ENCODE data around the gene RASD1. TPM values are rescaled to one million over a fixed set of nuclear protein-coding genes. Genes with fewer than 3 reads are reported as not detected.

Gene RASD1
- total RNA-seq, 3 donors from 2014 or later (not counting 1 experiment from before 2014, with no cell fraction given) = 0.60 to 2.4 (median 1.2) TPM

- Mint-ChIP-seq H3K4me3 (no peak overlapping the region), H3K9me3 (no peaks in the 10 kb centered on the region), H3K27me3 (ENCODE audit: low read depth in 2 of 2) (no peaks in the 10 kb centered on the region), H3K27ac (no peak overlapping the region), H3K4me1 (peaks cover 0 to 16% of the 10 kb centered on the region in 2 donors), H3K36me3 (no peaks in the 10 kb centered on the region)
- 94% methylated on average over 33 of the region's 33 CpGs for WGBS (ENCODE audit: insufficient coverage)
- H3K4me3 ChIP-seq (ENCODE audit: low read length) = no peak overlapping the region
- no peak overlapping the region for H3K27ac ChIP-seq (ENCODE audit: low read length)
- ATAC-seq (no peak), DNase-seq (no peak)
- H3K9me3 ChIP-seq (ENCODE audit: control insufficient read depth, insufficient read depth, low read length) = no peaks in the 10 kb centered on the region
- H3K4me1 ChIP-seq (ENCODE audit: control insufficient read depth, insufficient read depth, low read length) = no peaks in the 10 kb centered on the region
- H3K36me3 ChIP-seq (ENCODE audit: control insufficient read depth, insufficient read depth, low read length) = no peaks in the 10 kb centered on the region
- intact Hi-C loops (cut with micrococcal nuclease) = no loop called here
- TF ChIP-seq CTCF (IDR thresholded peaks at IDR 0.05) = no peak
- no peaks in the 10 kb centered on the region for H3K27me3 ChIP-seq (ENCODE audit: control insufficient read depth, insufficient read depth, low read length)
Observed at GRCh38 chr17:17508646-17509591, 12.7 kb upstream of the RASD1 start.

GRCh38 chr17:17508019-17508535, 11.9 kb upstream of the RASD1 start:
- Histone ChIP-seq H3K4me3 (ENCODE audit: low read length) (no peak overlapping the region), H3K36me3 (ENCODE audit: control insufficient read depth, insufficient read depth, low read length) (no peaks in the 10 kb centered on the region), H3K4me1 (ENCODE audit: control insufficient read depth, insufficient read depth, low read length) (no peaks in the 10 kb centered on the region), H3K9me3 (ENCODE audit: control insufficient read depth, insufficient read depth, low read length) (no peaks in the 10 kb centered on the region), H3K27ac (ENCODE audit: low read length) (no peak overlapping the region), H3K27me3 (ENCODE audit: control insufficient read depth, insufficient read depth, low read length) (no peaks in the 10 kb centered on the region)
- Mint-ChIP-seq H3K27ac (no peak overlapping the region), H3K4me3 (no peak overlapping the region), H3K4me1 (peaks cover 0 to 16% of the 10 kb centered on the region in 2 donors), H3K27me3 (ENCODE audit: low read depth in 2 of 2) (no peaks in the 10 kb centered on the region), H3K36me3 (no peaks in the 10 kb centered on the region), H3K9me3 (no peaks in the 10 kb centered on the region)
- no peak for TF ChIP-seq CTCF (IDR thresholded peaks at IDR 0.05)
- intact Hi-C loops (cut with micrococcal nuclease) = no loop called here
- WGBS (ENCODE audit: insufficient coverage) = 92% methylated on average over 9 of the region's 11 CpGs
- ATAC-seq = no peak
- no peak for DNase-seq

- Histone ChIP-seq H3K27me3 (ENCODE audit: control insufficient read depth, insufficient read depth, low read length) (no peaks in the 10 kb centered on the region), H3K9me3 (ENCODE audit: control insufficient read depth, insufficient read depth, low read length) (no peaks in the 10 kb centered on the region), H3K4me1 (ENCODE audit: control insufficient read depth, insufficient read depth, low read length) (no peaks in the 10 kb centered on the region), H3K36me3 (ENCODE audit: control insufficient read depth, insufficient read depth, low read length) (no peaks in the 10 kb centered on the region), H3K4me3 (ENCODE audit: low read length) (no peak overlapping the region), H3K27ac (ENCODE audit: low read length) (no peak overlapping the region)
- ATAC-seq (no peak), DNase-seq (no peak)
- H3K27me3 Mint-ChIP-seq (ENCODE audit: low read depth in 2 of 2) = no peaks in the 10 kb centered on the region
- no peak overlapping the region for H3K4me3 Mint-ChIP-seq
- TF ChIP-seq CTCF (IDR thresholded peaks at IDR 0.05) = no peak
- H3K27ac Mint-ChIP-seq = no peak overlapping the region
- intact Hi-C loops (cut with micrococcal nuclease) = no loop called here
- H3K4me1 Mint-ChIP-seq = peaks cover 0 to 16% of the 10 kb centered on the region in 2 donors
- WGBS (ENCODE audit: insufficient coverage) = 86% methylated on average over 16 of the region's 16 CpGs
- H3K9me3 Mint-ChIP-seq = no peaks in the 10 kb centered on the region
- H3K36me3 Mint-ChIP-seq = no peaks in the 10 kb centered on the region
Observed at GRCh38 chr17:17507465-17508011, 11.3 kb upstream of the RASD1 start.

All from natural killer cell (primary cell).